ENCODE data around the gene PRMT5.

Gene PRMT5

GRCh38 chr14:22875748-22876319 is 53.3 kb downstream of the PRMT5 start:
- Histone ChIP-seq H3K4me1 (ENCODE audit: control insufficient read depth, insufficient read depth, low read depth, low read length) (peaks cover 12% of the 10 kb centered on the region), H4K91ac (ENCODE audit: low read length) (peak overlapping the region; percentile 21), H3K9me3 (ENCODE audit: control insufficient read depth, low read length) (no peaks in the 10 kb centered on the region), H3K27me3 (ENCODE audit: control insufficient read depth in 1 of 2, insufficient read depth in 1 of 2, low read length in 2 of 2) (no peaks in the 10 kb centered on the region), H3K14ac (ENCODE audit: low read length in 2 of 2) (no peak overlapping the region), H3K4me3 (ENCODE audit: insufficient read depth in 1 of 2, low read depth in 1 of 2, low read length in 2 of 2) (no peak overlapping the region), H3K27ac (ENCODE audit: low read length, poor library complexity, severe bottlenecking) (no peak overlapping the region), H3K18ac (ENCODE audit: low read depth in 1 of 2, low read length in 2 of 2) (no peak overlapping the region), H2BK12ac (ENCODE audit: low read length in 2 of 2) (no peak overlapping the region), H3K36me3 (ENCODE audit: control insufficient read depth in 1 of 2, insufficient read depth in 2 of 2, low read depth in 1 of 2, low read length in 2 of 2) (peaks cover 61 to 65% of the 10 kb centered on the region in 2 experiments), H3K4me2 (ENCODE audit: low read length, poor library complexity, severe bottlenecking) (no peak overlapping the region), H3K79me1 (replicated peaks; ENCODE audit: low read length, poor library complexity, severe bottlenecking) (peaks cover 35% of the 10 kb centered on the region), H2BK5ac (ENCODE audit: low read depth, low read length, poor library complexity, severe bottlenecking) (no peak overlapping the region), H2AK5ac (ENCODE audit: low read length, severe bottlenecking) (no peak overlapping the region), H3K23ac (ENCODE audit: low read length in 2 of 2) (peak overlapping the region in 1 of 2 experiments; percentile 57), H2BK120ac (ENCODE audit: low read depth, low read length) (no peak overlapping the region), H3K4ac (ENCODE audit: low read depth in 1 of 2, low read length in 2 of 2) (no peak overlapping the region), H2BK15ac (ENCODE audit: low read depth, poor library complexity, severe bottlenecking) (no peak overlapping the region), H3K9ac (ENCODE audit: low read length) (no peak overlapping the region), H4K8ac (ENCODE audit: low read length) (no peak overlapping the region), H2AFZ (ENCODE audit: low read depth, low read length) (no peak overlapping the region)
- DNase-seq: no peak
- 98% methylated on average over 20 of the region's 20 CpGs for WGBS

- no peak overlapping the region for H3K4me2 ChIP-seq (ENCODE audit: low read length, poor library complexity, severe bottlenecking)
- H2AFZ ChIP-seq (ENCODE audit: low read depth, low read length): no peak overlapping the region
- over 99% methylated on average over 15 of the region's 15 CpGs for WGBS
Measured at GRCh38 chr14:22875003-22875747, 54.0 kb downstream of the PRMT5 start.

GRCh38 chr14:22872833-22873520 is 56.2 kb downstream of the PRMT5 start:
- Histone ChIP-seq H3K4ac (ENCODE audit: low read depth in 1 of 2, low read length in 2 of 2) (peak overlapping the region in 1 of 2 experiments; percentile 78), H2AK5ac (ENCODE audit: low read length, severe bottlenecking) (peak overlapping the region; percentile 53), H3K4me2 (ENCODE audit: low read length, poor library complexity, severe bottlenecking) (peak overlapping the region; percentile 87), H3K4me3 (ENCODE audit: insufficient read depth in 1 of 2, low read depth in 1 of 2, low read length in 2 of 2) (peak overlapping the region; percentile 85 to 87), H4K91ac (ENCODE audit: low read length) (peak overlapping the region; percentile 74), H3K14ac (ENCODE audit: low read length in 2 of 2) (no peak overlapping the region), H2BK5ac (ENCODE audit: low read depth, low read length, poor library complexity, severe bottlenecking) (no peak overlapping the region), H3K23ac (ENCODE audit: low read length in 2 of 2) (no peak overlapping the region), H3K79me1 (replicated peaks; ENCODE audit: low read length, poor library complexity, severe bottlenecking) (peaks cover 35% of the 10 kb centered on the region), H3K27ac (ENCODE audit: low read length, poor library complexity, severe bottlenecking) (peak overlapping the region; percentile 96), H3K9ac (ENCODE audit: low read length) (peak overlapping the region; percentile 95), H3K27me3 (ENCODE audit: control insufficient read depth in 1 of 2, insufficient read depth in 1 of 2, low read length in 2 of 2) (no peaks in the 10 kb centered on the region), H2BK15ac (ENCODE audit: low read depth, poor library complexity, severe bottlenecking) (peak overlapping the region; percentile 84), H4K8ac (ENCODE audit: low read length) (no peak overlapping the region), H3K36me3 (ENCODE audit: control insufficient read depth in 1 of 2, insufficient read depth in 2 of 2, low read depth in 1 of 2, low read length in 2 of 2) (peaks cover 41 to 45% of the 10 kb centered on the region in 2 experiments), H2AFZ (ENCODE audit: low read depth, low read length) (no peak overlapping the region), H2BK120ac (ENCODE audit: low read depth, low read length) (no peak overlapping the region), H3K4me1 (ENCODE audit: control insufficient read depth, insufficient read depth, low read depth, low read length) (peaks cover 15% of the 10 kb centered on the region), H2BK12ac (ENCODE audit: low read length in 2 of 2) (peak overlapping the region; percentile 9 to 83), H3K9me3 (ENCODE audit: control insufficient read depth, low read length) (no peaks in the 10 kb centered on the region), H3K18ac (ENCODE audit: low read depth in 1 of 2, low read length in 2 of 2) (no peak overlapping the region)
- WGBS: 57% methylated on average over 10 of the region's 10 CpGs
- DNase-seq: no peak

More at GRCh38 chr14:22875003-22875747, 54.0 kb downstream of the PRMT5 start:
- Histone ChIP-seq H3K18ac (ENCODE audit: low read depth in 1 of 2, low read length in 2 of 2) (no peak overlapping the region), H2AK5ac (ENCODE audit: low read length, severe bottlenecking) (no peak overlapping the region), H2BK15ac (ENCODE audit: low read depth, poor library complexity, severe bottlenecking) (no peak overlapping the region), H4K8ac (ENCODE audit: low read length) (no peak overlapping the region), H3K27me3 (ENCODE audit: control insufficient read depth in 1 of 2, insufficient read depth in 1 of 2, low read length in 2 of 2) (no peaks in the 10 kb centered on the region), H3K79me1 (replicated peaks; ENCODE audit: low read length, poor library complexity, severe bottlenecking) (peaks cover 35% of the 10 kb centered on the region), H3K14ac (ENCODE audit: low read length in 2 of 2) (no peak overlapping the region), H2BK12ac (ENCODE audit: low read length in 2 of 2) (no peak overlapping the region), H3K27ac (ENCODE audit: low read length, poor library complexity, severe bottlenecking) (no peak overlapping the region), H2BK120ac (ENCODE audit: low read depth, low read length) (no peak overlapping the region), H3K4me3 (ENCODE audit: insufficient read depth in 1 of 2, low read depth in 1 of 2, low read length in 2 of 2) (no peak overlapping the region), H3K9me3 (ENCODE audit: control insufficient read depth, low read length) (no peaks in the 10 kb centered on the region), H3K9ac (ENCODE audit: low read length) (no peak overlapping the region), H4K91ac (ENCODE audit: low read length) (no peak overlapping the region), H3K23ac (ENCODE audit: low read length in 2 of 2) (peak overlapping the region in 1 of 2 experiments; percentile 57), H3K36me3 (ENCODE audit: control insufficient read depth in 1 of 2, insufficient read depth in 2 of 2, low read depth in 1 of 2, low read length in 2 of 2) (peaks cover 61 to 65% of the 10 kb centered on the region in 2 experiments), H3K4ac (ENCODE audit: low read depth in 1 of 2, low read length in 2 of 2) (no peak overlapping the region), H2BK5ac (ENCODE audit: low read depth, low read length, poor library complexity, severe bottlenecking) (no peak overlapping the region), H3K4me1 (ENCODE audit: control insufficient read depth, insufficient read depth, low read depth, low read length) (peaks cover 14% of the 10 kb centered on the region)
- no peak for DNase-seq
